ENCODE measurements around the gene TFAP2E.
A peak's percentile ranks its signal among the peaks of the same experiment; 100 is the strongest.

The TFAP2E gene

DNA sequence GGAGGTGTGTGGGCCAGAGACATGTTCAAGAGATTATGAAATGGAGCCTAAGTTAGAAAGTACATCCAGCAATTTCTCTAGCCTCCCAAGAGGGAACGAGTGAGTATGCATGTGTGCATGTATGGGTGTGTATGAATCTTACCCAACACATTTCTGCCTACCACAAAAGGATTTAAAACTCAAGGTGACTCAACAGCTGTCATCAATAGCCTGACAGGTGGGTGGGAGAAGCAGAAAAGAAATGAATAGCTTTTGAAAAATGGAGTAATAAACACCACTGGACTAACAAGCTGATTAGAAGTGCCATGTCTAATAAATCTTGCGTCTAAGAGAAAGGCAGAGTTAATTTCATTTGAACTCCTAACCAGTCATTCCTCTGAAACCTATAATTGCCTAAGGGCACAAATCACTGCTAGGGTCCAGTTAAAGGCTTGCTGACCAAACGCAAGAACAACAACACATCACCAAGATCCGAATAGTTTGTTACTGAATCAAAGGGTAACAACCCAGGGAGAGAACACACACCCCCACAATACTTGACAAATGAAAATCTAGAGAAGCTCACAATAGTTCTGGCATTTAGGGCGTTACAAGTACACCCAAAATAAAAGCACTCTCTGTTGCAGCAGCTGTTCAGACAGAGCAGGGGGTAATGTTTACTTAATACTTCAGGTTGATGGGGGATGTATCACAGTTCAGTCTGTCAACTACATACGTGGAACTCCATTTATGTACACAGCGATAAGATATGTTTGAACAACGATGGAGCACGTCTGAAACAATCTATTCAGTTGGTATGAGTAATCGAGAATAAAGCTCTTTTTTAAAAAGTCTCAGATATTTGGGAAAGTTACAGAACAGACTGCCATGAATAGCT, 17.3 kb upstream of the TFAP2E start:
- no peak for TF ChIP-seq TAF1 (IDR thresholded peaks at IDR 0.05; ENCODE audit: borderline replicate concordance, insufficient read depth, low read length)
- TF ChIP-seq SIN3A (IDR thresholded peaks at IDR 0.05; ENCODE audit: borderline replicate concordance, insufficient read depth, low read length) = no peak
- TF ChIP-seq, protein P1, sequence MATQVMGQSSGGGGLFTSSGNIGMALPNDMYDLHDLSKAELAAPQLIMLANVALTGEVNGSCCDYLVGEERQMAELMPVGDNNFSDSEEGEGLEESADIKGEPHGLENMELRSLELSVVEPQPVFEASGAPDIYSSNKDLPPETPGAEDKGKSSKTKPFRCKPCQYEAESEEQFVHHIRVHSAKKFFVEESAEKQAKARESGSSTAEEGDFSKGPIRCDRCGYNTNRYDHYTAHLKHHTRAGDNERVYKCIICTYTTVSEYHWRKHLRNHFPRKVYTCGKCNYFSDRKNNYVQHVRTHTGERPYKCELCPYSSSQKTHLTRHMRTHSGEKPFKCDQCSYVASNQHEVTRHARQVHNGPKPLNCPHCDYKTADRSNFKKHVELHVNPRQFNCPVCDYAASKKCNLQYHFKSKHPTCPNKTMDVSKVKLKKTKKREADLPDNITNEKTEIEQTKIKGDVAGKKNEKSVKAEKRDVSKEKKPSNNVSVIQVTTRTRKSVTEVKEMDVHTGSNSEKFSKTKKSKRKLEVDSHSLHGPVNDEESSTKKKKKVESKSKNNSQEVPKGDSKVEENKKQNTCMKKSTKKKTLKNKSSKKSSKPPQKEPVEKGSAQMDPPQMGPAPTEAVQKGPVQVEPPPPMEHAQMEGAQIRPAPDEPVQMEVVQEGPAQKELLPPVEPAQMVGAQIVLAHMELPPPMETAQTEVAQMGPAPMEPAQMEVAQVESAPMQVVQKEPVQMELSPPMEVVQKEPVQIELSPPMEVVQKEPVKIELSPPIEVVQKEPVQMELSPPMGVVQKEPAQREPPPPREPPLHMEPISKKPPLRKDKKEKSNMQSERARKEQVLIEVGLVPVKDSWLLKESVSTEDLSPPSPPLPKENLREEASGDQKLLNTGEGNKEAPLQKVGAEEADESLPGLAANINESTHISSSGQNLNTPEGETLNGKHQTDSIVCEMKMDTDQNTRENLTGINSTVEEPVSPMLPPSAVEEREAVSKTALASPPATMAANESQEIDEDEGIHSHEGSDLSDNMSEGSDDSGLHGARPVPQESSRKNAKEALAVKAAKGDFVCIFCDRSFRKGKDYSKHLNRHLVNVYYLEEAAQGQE (IDR thresholded peaks at IDR 0.05; ENCODE audit: insufficient read depth in 1 of 2, low read depth in 2 of 2, low read length in 2 of 2) = no peak
- no peak for TF ChIP-seq POLR2AphosphoS5 (IDR thresholded peaks at IDR 0.05; ENCODE audit: low read depth, low read length)
- TF ChIP-seq FOXP2 (optimal IDR thresholded peaks at IDR 0.05; ENCODE audit: borderline replicate concordance, extremely low read depth, extremely low read length, insufficient read depth) = no peak

DNA sequence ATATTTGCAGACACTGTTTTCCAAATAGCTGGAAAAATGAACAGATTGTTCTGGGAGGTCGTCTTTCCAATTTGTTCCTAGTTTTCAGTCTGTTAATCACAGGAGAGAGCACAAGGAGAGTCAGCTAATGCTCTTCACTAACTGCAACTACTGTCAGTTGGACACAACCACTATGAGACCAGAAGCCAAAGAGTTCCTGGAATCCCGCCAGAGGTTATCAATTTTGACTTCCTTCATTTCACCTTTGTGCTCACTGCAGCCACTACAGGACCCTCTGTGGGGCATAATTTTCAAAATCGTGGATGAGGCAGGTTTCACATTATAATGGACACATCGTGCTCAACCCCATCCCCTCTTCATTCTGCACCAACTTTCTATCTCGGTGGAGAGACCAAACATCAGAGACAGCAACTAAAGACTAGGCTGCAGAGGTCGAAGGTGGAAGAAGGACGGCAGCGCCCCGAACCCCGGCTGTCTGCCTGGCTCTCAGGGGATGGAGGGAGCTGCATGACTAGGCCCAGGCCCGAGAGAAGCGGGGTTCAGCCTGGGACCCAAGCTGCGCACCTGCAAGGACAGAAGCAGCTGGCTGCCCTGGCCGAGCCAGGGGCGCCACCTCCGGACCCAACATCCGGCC, 16.5 kb upstream of the TFAP2E start:
- no peak for TF ChIP-seq SIN3A (IDR thresholded peaks at IDR 0.05; ENCODE audit: borderline replicate concordance, insufficient read depth, low read length)
- peak; percentile 14 for TF ChIP-seq FOXP2 (optimal IDR thresholded peaks at IDR 0.05; ENCODE audit: borderline replicate concordance, extremely low read depth, extremely low read length, insufficient read depth)

DNA sequence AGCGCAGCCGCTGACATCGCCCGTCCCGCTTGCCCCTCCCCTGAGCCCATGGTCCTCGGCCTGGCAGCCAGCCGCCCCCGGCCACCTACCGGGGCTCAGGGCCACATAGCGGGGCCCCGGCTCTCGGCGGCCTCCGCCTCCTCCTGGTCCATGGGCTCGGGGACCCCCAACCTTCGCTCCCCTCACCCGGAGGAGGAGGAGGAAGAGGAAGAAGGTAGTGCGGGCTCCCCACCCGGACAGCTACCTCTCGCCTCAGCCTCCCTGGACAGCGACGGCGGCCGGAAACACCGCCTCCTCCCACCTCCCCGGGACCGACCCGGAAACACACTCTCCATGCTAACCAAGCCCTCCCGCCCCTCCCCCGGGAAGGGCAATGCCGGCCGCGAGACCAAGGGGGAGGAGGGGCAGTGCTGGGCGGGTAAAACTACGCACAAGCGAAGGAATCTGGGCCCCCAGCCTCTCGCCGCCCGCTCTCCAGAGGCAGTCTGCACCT, 15.9 kb upstream of the TFAP2E start, which contains the start of gene KIAA0319L:
Gene KIAA0319L (minus strand): TSS at position 286 of the 493 bp plus-strand sequence. CDS start 2,912 bp downstream, outside the sequence.
- TF ChIP-seq TAF1 (IDR thresholded peaks at IDR 0.05; ENCODE audit: borderline replicate concordance, insufficient read depth, low read length) (0 out of 2 replicates have a peak, but pooled peaks have one; percentile 32), POLR2AphosphoS5 (IDR thresholded peaks at IDR 0.05; ENCODE audit: low read depth, low read length) (no peak; the same call in none of the 2 replicates)
- TF ChIP-seq, protein P1 (IDR thresholded peaks at IDR 0.05; ENCODE audit: insufficient read depth in 1 of 2, low read depth in 2 of 2, low read length in 2 of 2) = peak; percentile 77 to 85

DNA sequence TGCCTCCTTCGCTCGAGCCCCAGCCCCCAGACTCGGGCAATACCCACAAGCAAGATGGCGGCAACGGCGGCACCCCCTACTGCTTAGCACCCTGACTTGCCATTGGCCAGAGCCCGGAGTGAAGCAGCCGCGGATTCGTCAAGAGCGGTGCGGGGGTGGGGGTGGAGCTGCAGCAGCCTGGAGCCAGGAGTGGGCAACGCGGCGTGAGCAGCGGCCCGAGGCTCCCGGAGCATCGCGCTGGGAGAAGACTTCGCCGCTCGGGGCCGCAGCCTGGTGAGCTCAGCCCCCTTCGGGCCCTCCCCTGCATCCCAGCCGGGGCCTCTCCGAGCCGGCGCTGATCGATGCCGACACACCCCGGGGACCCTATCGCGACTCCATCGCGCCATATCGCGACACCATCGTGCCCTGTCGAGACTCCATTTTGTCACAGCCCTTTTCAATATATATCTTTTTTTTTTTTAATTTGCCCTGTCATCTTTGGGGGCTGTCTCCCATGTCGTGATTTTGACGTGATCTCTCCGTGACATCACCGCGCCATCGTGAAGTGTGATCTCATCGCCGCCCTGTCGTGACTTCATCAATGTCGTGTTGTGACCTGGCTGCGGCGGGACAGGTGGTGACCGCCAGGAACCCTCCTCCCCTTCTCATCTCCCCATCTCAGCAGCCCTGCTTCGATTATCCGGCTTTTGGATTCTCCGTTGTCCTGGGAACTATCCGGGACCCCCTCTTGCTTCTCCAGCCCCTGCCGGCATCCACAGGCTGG, 15.3 kb upstream of the TFAP2E start, which contains the start of gene NCDN:
Gene NCDN (plus strand): TSS at position 189 of the 763 bp plus-strand sequence. CDS start 392 bp downstream, at position 581.
- TF ChIP-seq, protein P1 (IDR thresholded peaks at IDR 0.05; ENCODE audit: insufficient read depth in 1 of 2, low read depth in 2 of 2, low read length in 2 of 2) = peak in 1 of 2 experiments; percentile 35; a peak in 1 of 4 replicates
- TF ChIP-seq POLR2AphosphoS5 (IDR thresholded peaks at IDR 0.05; ENCODE audit: low read depth, low read length) (peak; percentile 86), TAF1 (IDR thresholded peaks at IDR 0.05; ENCODE audit: borderline replicate concordance, insufficient read depth, low read length) (peak; percentile 49; the same call in 1 of the 2 replicates), FOXP2 (optimal IDR thresholded peaks at IDR 0.05; ENCODE audit: borderline replicate concordance, extremely low read depth, extremely low read length, insufficient read depth) (no peak), SIN3A (IDR thresholded peaks at IDR 0.05; ENCODE audit: borderline replicate concordance, insufficient read depth, low read length) (peak; percentile 59; the same call in 1 of the 2 replicates)

Measured in PFSK-1 (cell line).